Vagina (tissue), 2 donors: Measurements from ENCODE around the gene PNPLA2. TPM values are rescaled to one million over a fixed set of nuclear protein-coding genes. Genes with fewer than 3 reads are reported as not detected.

Experiments used
- DNase-seq, 2 donors: peaks; one replicate each; pipeline ENCODE4 v3.0.0-alpha.2; 2017; ENCODE audit errors: extremely low spot score in 2 of 2
- H3K27ac ChIP-seq: fragments of 200-600 bp; sonication (generic); one replicate; pipeline ENCODE4 v1.5.1; 2019
- H3K27me3 ChIP-seq: fragments of 200-600 bp; sonication (generic); one replicate; pipeline ENCODE4 v1.5.1; 2019
- H3K36me3 ChIP-seq, 2 donors: fragments of 200-600 bp; sonication (generic); one replicate each; pipeline ENCODE4 v1.5.1; 2017 to 2019
- H3K4me1 ChIP-seq: fragments of 200-600 bp; sonication (generic); one replicate; pipeline ENCODE4 v1.5.1; 2019
- H3K4me3 ChIP-seq, 2 donors: fragments of 200-600 bp; sonication (generic); 1 replicate in 1 of 2; 2 replicates in 1 of 2; pipeline ENCODE4 v1.5.1; 2016 to 2019
- H3K9me3 ChIP-seq: fragments of 200-600 bp; sonication (generic); one replicate; pipeline ENCODE4 v1.5.1; 2019
- CTCF ChIP-seq, 3 experiments: fragments of 450-650 bp in 2 of 3; fragments of 200-600 bp in 1 of 3; sonication (generic) in 1 of 3; IDR thresholded peaks; one replicate each; pipeline ENCODE4 v1.5.1; 2017 to 2019; ENCODE audit warnings: antibody characterized with exemption in 3 of 3, mild to moderate bottlenecking in 2 of 3, moderate library complexity in 2 of 3
- POLR2A ChIP-seq, 2 donors: fragments of 450-650 bp; IDR thresholded peaks; one replicate each; pipeline ENCODE4 v1.6.1; 2017; ENCODE audit warnings: antibody characterized with exemption in 2 of 2, mild to moderate bottlenecking in 2 of 2, moderate library complexity in 2 of 2
- POLR2AphosphoS5 ChIP-seq, 2 donors: sonication (generic); formaldehyde crosslinking; IDR thresholded peaks; one replicate each; pipeline ENCODE4 v1.9.0; 2017; ENCODE audit warnings: antibody characterized with exemption in 2 of 2, mild to moderate bottlenecking in 2 of 2, low read depth in 1 of 2; ENCODE audit not compliant: insufficient read depth in 1 of 2
- intact Hi-C: fragments of 100-400 bp; cut with DNase I; formaldehyde crosslinking; loops from one replicate; pipeline ENCODE4 v1.15.1; 2023
- total RNA-seq: library from RNA; depleted of rRNA; stranded (reverse); fragments of >200 nt; gene quantifications from one replicate; pipeline ENCODE4 v1.2.3, GENCODE V29; 2016

Gene PNPLA2
- total RNA-seq, 1 donor from 2014 or later = 103 TPM

- intact Hi-C loops = no loop called here
- Histone ChIP-seq H3K9me3 (no peaks in the 10 kb centered on the region), H3K4me3 (peak overlapping the region; percentile 66 to 94), H3K36me3 (peaks cover 0 to 31% of the 10 kb centered on the region in 2 donors), H3K4me1 (peaks cover 86% of the 10 kb centered on the region), H3K27me3 (no peaks in the 10 kb centered on the region), H3K27ac (peak overlapping the region; percentile 88)
- peak in 1 of 2 donors; percentile 17 for TF ChIP-seq POLR2AphosphoS5 (IDR thresholded peaks at IDR 0.05; ENCODE audit: insufficient read depth in 1 of 2, low read depth in 1 of 2)
- TF ChIP-seq CTCF (IDR thresholded peaks at IDR 0.05) = no peak
- DNase-seq = no peak
Observed at GRCh38 chr11:833849-834311, 15.2 kb downstream of the PNPLA2 start.

GRCh38 chr11:834371-835316 is 15.9 kb downstream of the PNPLA2 start:
- H3K27ac ChIP-seq = peak overlapping the region; percentile 88
- DNase-seq = no peak
- peak overlapping the region; percentile 66 to 94 for H3K4me3 ChIP-seq
- peaks cover 86% of the 10 kb centered on the region for H3K4me1 ChIP-seq
- peaks cover 0 to 32% of the 10 kb centered on the region in 2 donors for H3K36me3 ChIP-seq
- no peaks in the 10 kb centered on the region for H3K27me3 ChIP-seq
- TF ChIP-seq CTCF (IDR thresholded peaks at IDR 0.05) (no peak), POLR2AphosphoS5 (IDR thresholded peaks at IDR 0.05; ENCODE audit: insufficient read depth in 1 of 2, low read depth in 1 of 2) (peak in 1 of 2 donors; percentile 72)
- intact Hi-C loops = no loop called here
- H3K9me3 ChIP-seq = no peaks in the 10 kb centered on the region

GRCh38 chr11:836274-836673 is 17.6 kb downstream of the PNPLA2 start:
- peaks cover 0 to 48% of the 10 kb centered on the region in 2 donors for H3K36me3 ChIP-seq
- TF ChIP-seq POLR2A (IDR thresholded peaks at IDR 0.05) = no peak
- no peak for TF ChIP-seq POLR2AphosphoS5 (IDR thresholded peaks at IDR 0.05; ENCODE audit: insufficient read depth in 1 of 2, low read depth in 1 of 2)
- no peak for TF ChIP-seq CTCF (IDR thresholded peaks at IDR 0.05)

GRCh38 chr11:836700-837099 is 18.0 kb downstream of the PNPLA2 start:
- Histone ChIP-seq H3K4me3 (no peak overlapping the region), H3K27ac (no peak overlapping the region), H3K36me3 (peaks cover 0 to 48% of the 10 kb centered on the region in 2 donors), H3K27me3 (no peaks in the 10 kb centered on the region), H3K4me1 (peaks cover 86% of the 10 kb centered on the region), H3K9me3 (no peaks in the 10 kb centered on the region)
- TF ChIP-seq POLR2AphosphoS5 (IDR thresholded peaks at IDR 0.05; ENCODE audit: insufficient read depth in 1 of 2, low read depth in 1 of 2) (no peak), POLR2A (IDR thresholded peaks at IDR 0.05) (no peak), CTCF (IDR thresholded peaks at IDR 0.05) (no peak)
- intact Hi-C loops = no loop called here
- no peak for DNase-seq

More at GRCh38 chr11:836274-836673, 17.6 kb downstream of the PNPLA2 start:
- no peak for DNase-seq
- Histone ChIP-seq H3K4me3 (no peak overlapping the region), H3K27me3 (no peaks in the 10 kb centered on the region), H3K27ac (no peak overlapping the region), H3K4me1 (peaks cover 86% of the 10 kb centered on the region), H3K9me3 (no peaks in the 10 kb centered on the region)
- intact Hi-C loops = no loop called here
